Suppressor macrophage (primary cell): ENCODE results near the gene KAZN.

Source experiments
- DNase-seq, 4 experiments: peaks; one replicate each; pipeline ENCODE4 v3.0.0-alpha.2; 2020 to 2022

The KAZN gene

DNA sequence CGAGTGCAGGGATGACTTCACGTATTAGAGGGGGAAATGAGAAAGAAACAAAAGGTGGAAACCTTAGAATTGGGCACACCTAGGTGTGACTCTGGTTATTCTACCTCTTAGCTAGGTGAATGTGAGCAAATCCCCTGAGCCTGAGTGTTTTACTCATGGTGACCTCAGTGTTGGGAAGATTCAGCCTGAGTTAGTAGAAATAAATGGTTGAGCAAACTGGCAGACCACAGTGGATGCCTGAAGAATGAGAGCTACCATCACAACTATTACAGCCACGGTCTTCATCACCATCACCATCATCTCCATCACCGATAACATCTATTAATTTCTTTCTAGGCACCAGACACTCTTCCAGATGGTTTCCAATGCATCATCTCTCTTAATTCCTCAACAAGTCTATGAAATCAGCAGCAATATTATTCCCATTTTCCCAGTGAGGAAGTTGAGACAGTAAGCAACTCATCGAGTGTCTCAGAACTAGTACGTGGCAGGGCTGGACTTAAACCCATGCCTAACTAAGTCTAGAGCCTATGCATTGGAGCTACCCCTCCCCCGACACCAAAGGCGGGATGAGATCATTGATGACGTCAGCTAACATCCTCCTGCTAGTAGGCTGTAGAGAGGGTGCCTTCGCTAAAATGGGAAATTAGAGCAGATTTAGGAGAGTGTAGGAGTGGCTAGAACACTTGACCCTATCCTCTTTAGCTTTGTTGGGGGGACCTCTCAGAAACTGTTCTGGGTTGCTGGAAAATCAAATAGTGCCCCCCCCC, 7.9 kb upstream of the KAZN start:
- peak; percentile 40 to 58 (median 50) for DNase-seq

DNA sequence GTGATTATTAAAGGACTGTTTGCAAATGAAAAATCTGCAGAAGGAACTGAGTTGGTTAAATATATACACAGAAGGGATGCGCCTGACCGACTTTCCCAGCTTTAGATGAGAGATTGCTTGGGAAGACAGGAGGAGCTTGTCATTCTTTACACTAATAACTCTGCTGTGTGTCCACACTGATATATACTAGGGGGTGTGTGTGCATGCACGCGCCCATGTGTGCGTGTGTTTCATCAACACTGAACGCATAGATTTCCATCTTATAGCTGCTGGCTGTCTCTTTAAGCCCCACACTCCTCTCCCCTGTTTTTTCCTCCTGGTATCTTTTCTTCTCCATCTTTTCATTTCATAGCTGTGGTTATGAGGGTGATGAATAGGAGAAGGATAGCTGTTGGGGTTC, 6.9 kb upstream of the KAZN start:
- DNase-seq, result no peak

DNA sequence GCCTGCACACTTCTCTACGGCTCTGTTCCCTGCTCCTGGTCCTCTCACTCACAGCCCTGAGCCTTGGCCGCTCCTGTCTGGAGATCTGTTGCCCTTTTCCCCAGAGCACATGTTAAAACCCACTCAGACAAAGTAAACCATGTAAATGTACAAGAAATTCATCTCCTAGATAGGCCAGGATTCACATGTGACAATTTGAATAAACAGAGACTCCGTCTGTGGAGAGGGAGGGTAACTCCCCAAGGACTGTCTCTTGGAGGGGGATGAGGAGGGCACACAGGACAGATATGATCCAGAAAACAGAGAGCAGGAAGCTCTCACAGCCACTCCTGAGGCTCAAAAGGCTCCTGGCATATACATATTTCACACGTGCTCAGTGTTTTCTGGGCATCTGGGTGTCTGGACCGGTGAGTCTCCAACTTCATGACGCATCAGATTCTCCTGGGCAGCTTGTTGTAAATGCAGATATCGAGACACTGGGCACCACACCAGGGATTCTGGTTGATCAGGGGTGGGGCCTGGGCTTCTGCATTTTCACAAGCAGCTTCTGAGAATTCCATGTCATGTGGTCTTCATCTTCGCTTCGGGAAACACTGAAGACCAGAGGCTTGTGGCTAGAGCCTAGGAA, 6.4 kb upstream of the KAZN start:
- no peak for DNase-seq

DNA sequence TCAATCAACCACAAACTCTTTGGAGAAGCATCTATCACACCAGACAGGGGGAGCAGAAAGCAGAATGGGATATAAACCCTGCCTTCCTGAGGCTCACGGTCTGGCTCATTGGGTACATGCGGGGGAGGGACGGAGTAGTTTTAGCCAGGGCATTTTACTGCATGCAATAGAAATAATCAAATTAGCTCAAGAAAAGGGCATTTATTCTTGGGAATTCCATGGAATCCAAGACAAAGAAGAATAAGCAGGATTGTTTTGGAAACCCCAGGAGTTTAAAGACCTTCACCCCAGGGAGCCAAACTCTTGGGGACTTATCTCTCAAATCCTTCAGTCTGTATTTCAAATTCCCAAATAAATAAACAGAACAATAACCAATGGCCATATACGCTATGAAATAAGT, 5.2 kb upstream of the KAZN start:
- DNase-seq, result no peak

DNA sequence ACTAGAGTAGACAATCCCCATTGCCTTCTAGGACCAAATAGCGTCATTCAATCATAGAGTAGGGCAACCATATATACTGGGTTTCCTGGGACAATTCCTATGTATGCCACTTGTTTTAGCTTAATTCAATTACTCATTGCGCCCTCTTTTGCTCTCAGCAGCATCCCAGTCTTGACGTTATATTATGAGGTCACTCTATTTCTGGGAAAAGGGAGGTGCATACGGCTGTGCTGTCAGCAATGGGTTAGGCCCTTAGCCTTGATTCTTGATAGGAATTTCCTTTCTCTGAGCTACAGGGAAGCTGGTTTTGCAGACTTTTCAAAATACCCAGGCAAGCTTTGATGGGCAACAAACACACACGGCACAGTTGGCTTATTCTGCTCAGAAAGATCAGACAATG, 4.4 kb upstream of the KAZN start:
- DNase-seq, result no peak

DNA sequence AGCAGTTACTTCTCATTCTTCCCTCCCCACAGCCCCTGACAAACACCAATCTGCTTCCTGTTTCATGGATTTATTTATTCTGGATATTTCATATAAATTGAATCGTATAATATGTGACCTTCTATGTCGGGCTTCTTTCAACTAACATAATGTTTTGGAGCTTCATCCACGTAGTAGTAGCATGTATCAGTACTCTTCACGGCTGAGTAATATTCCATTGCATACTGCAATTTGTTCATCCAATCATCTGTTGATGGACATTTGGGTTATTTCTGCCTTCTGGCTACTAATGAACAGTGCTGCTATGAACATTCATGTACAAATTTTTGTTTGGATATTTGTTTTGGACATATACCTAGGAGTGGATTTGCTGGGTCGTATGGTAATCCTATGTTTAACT, 1.9 kb upstream of the KAZN start:
- no peak for DNase-seq

DNA sequence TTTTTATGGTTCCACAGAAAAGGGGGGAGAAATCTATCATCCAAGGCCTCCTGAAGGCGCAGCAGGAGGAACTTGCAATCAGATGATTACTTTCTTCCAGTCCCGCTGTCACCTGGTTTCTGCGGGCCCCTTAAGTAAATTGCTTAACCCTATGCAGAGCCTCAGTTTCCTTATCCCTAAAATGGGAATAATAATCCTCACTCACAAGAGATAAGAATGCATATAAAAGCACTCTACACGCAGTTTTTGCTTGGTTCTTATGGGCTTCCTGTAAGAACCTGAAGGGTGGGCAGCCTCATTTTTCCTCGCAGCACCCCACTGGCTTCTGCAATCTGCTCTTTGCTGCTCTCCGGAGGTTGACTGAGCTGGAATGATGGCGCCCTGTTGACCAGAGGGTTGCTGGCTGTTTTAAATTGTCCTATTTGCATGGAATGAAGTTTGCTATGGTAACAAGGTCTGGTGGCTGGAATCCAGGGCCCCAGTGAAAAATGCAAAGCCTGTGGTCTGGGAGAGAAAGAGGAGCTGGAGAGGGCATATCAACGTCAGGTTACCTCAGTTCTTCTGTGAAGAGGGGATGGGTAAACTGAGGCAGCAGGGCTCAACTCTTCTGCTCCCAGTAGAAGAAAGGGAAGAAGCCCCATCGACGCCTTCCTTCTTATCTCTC, 1.0 kb upstream of the KAZN start:
- DNase-seq, result no peak

DNA sequence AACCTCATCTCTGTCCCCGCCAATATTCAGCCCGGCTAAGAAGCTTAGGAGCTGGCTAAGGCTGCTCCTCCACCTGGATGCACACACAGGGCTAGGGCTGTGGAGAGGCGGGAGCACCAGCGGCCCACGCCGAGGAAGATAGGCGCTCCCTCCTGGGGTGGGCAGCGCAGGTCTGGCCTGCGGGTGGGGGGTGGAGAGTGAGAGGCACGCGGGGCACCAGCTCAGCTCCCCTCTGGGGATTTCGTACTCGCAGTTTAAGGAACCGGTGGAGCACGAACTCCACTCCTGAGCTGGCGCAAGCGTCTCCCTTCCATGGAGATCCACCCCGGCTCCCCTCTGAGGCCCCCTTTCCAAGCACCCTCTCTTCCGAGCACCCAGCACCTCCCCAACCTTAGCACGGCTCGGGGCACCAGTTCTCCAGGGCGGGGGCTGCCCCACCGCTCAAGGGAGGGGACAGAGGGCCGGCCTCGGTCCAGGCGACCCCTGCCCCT, 433 bp upstream of the KAZN start:
- DNase-seq, result no peak

DNA sequence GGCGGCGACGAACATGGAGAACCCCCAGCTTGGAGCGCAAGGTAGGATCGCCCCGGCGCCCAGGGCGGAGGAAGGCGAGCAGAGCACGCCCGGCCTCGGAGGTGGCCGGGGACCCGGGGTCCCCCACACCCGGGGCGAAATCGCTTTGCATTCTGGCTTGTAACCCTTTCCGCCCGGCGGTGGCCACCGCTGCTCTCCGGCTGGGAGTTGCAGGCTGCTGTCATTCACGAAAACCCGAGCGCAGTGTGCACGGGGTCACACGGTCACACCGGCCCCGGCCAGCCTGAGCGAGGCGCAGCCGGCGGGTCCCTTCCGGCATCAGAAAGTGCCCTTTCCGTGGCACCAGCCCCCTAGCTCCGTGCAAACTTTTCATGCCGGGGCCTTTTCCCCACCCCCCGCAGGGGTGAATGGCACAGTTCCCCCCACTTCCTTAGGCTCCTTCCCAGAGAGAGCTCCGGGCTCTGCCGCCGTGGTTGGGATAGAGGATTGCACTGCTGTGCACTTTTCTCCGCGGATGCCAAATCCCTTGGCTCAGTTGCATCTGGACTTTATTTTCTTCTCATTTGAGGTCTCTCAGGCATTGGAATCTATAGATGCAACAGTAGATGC, 802 bp downstream of the KAZN start:
- no peak for DNase-seq

DNA sequence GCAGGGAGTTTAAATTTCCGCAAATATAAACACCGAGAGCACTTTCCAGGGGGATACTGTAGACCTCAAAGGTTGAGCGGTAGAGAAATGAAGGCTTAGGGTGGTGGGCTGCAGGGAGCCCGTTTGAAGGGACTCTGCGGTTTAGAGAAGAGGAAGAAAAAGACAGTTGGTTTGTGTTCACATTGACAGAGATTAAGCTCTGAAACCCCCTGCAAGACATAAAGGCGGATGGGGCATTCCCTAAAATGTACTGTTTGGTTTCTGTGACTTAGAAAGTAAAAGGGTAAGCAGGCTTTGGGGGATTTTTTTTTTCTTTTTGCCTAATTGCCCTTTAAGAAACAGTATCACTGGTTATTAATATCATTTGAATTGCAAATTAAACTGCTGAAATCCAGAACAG, 1.3 kb downstream of the KAZN start:
- DNase-seq, result no peak

DNA sequence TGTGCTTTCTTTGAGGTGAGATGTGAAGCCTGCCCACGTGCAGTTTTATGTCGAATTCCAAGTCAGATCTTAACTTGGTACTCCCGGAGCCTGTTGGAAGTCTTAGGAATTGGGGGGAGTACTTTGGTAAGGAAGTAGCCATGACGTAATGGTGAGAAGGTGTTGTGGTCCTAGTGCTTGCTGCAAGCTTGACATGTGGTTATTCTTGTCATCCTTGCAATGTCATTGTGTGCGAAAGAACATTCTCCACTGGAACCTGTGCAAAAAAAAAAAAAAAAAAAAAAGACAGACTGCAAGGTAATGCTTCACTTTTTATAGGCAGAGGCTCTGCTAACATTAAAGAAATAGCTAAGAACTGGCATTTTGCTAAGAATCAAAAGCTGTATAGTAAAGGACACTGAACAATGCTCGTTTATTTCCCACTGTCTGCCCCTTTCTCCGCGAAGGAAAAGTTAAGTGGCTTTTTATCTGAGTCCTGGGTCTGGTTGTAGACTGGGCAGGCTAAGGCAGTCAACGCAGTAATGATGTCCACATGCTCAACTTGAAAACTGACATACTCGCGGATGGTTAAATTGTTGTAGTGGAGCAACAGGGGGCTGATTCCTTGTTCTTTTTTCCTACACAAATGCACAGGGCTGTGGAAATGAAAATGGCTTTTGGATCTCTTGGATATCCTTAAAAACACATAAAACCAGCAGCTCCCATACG, 2.1 kb downstream of the KAZN start:
- no peak for DNase-seq

DNA sequence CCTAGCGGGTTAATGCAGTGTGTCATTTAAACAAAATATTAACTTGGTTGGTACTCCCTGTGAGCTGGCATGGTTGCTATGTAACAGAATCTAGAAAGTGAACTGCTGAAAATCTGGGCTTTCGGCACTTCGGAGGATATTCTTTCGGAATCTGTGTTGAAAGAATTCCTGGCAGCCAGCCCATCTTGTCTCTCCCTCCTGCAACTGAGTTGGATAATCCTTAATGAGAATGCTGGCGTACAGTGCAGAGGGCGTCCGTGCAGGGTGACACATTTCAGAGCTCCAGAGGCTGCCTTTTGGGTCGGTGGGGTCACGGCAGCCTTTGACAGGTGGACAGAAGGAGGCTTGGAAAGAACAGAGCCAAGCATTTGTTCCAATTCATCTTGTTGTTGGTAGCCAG, 3.7 kb downstream of the KAZN start:
- no peak for DNase-seq

DNA sequence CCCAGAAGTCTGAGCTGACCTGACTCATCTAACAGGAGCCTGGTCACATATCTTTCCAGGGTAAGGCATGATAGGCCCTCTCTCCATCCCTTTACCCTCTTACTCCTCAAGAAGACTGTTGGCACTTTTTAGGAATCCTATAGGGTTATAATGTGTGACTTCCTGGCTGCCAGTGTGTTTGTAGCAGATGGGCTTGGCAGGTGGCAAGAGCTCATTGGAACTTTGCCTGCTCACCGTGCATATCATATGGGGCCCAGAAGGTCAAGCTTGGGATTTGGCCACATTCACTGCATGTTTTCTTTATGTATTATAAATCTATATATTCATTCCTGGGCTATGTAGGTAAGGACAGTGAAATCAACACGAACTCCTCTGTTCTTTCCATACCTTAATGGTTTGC, 5.2 kb downstream of the KAZN start:
- DNase-seq, result no peak

DNA sequence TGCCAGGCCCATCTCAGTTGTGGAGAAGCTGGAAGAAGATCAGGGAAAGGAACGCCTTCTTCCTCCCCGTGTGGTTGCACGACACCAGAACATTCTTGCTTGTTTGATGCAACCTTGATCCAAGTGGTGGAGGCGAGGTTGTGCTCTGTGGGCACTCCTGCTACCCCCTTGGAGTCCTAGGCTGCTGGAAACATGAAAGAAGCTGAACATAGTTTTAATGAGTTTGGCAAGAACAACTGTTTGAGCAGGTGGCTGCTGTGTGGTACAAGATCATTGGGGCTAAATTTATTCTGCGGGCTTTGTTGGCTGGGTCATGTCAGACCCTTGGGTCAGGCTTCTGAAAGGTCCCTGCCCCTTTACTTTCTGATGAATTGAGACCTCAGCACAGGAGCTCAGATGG, 5.9 kb downstream of the KAZN start:
- DNase-seq, result no peak

DNA sequence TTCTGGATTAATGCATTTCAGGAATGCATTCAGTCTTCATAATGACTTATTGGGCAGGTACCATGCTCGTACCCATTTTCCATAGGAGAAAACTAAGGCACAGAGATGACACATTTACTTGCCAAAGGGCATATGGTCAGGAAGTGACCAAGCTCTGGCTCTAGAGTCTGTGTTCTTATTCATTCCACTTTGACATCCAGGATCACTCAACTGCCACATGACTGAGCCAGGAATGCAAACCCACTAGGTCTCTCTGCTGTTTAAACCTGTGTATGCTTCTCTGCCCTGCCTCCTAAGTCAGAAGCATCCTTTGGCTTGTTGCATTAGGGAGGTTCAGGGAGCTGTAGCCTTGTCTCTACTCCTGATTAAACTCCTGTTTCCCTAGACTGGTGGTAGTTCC, 7.5 kb downstream of the KAZN start:
- no peak for DNase-seq

DNA sequence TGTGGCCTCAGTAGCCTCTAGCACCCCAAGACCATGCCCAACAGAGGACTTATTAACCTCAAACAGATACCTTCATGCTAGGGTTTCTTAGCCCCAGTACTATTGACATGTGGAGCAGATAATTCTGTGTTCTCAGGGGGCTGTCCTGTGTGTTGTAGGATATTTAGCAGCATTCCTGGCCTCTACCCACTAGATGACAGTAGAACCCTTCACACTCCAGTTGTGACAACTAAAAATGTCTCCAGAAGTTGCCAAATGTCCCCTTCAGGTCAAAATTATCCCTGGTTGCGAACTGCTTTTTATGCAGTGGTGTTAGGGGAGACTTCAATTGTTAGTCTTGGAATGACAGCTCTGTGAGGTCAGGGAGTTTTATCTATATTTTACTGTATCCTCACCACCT, 8.1 kb downstream of the KAZN start:
- peak in 2 of 4 experiments; percentile 23 to 26 for DNase-seq

DNA sequence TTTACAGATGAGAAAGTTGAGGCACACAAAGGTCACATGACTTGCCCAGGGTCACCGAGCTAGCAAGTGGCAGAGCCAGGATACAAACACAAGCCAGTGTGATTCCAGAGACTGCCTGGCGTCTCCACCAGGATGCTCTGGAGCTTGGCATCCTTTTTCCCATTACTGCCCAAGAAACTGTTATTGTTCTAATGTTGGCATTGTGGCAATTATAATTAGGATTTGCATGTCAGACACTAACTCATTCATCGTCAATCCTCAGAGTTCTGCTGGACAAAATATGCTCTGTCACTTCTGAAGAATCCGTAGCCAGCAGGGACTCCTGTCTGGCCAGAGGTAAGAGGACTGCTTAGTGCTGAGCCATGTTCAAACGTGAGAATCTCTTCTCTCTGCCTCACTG, 8.8 kb downstream of the KAZN start:
- no peak for DNase-seq

DNA sequence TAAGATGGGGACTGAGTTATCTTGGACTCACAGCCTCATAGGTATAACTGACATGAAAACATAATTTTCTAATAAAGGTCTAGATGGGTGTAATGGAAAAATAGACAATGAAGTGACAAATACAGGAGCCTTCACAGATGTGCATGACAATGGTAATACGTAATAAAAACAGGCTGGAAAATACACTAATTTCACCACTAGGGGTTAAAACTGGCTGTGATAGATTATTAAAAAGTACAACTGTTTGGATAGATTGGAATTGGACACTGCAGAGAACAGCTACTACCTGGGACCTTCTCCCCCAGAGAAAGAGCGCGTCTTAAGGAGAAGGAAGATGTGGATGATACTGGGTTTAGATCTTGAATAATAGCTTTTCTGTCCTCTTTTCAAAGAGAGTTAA, 9.8 kb downstream of the KAZN start:
- DNase-seq, result no peak

DNA sequence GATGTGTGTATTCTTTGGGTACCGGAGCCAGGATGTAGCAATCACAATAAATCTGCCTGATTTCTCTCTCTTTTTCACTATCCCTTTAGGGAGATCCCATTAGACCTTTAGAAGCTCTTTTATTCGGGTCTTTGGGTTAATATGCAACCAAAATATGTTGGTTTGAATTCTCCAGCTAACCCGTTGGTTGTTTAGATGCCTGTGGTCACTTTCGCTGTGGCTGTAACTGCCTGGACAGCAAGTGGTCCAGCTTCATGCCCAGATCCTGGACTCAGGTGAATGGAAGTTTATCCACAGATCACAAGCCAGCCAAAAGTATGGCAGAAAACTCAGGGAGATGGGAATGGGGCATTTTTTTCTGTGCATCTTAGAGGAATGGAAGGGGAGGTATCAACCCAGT, 12.3 kb downstream of the KAZN start:
- DNase-seq, result no peak

DNA sequence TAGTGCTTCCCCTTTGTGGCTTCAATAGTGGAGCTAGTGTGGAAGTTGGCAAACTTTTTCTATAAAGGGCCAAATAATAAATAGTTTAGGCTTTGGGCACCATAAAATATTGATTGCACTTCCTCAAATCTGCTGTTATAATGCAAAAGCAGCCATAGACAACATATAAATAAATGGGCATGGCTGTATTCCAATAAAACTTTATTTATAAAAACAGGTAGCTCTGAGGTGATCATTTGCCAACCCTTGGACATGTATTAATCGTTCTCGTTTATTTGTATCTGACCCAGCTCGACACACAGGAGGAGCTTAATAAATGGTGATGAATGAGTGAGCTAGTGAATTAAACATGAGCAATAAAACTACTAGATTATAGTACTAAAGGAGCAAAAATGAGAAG, 13.3 kb downstream of the KAZN start:
- peak in 1 of 4 experiments; percentile 30 for DNase-seq

DNA sequence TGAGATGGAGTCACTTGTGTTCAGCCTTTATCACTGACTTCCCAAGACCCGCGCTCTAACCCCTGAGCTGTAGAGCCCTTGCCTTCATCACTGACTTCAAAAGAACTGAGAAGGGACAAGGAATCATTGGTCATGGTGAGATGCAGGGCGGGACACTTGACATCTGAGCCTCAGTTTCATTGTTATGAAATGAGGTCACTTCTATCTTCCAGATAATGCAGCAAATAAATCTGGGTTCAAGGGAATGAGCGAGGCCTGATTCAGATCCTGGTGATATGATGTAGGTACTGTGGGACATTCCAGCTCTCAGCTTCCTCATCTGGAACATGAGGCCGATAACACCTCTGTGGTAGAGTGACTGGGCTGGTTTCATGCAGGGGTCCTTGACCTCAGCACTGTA, 13.8 kb downstream of the KAZN start:
- DNase-seq, result no peak

DNA sequence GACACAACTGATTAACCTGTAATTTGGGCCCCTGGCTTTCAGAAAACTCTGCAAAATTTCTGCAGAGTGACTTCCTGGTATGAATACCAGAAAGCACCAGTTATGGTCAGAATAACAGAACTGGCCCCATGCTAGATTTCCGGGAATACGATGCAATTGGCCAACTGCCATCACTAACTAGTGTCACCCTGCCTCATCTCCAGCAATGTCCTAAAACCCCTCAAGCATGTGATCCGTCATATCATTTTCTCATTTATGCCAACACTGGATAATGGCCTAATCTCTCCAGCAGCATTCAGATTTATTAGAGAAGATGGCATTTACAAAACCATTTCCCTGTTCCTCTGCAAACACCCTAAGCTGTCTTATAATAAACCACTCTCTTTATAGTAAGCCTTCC, 15.4 kb downstream of the KAZN start:
- peak in 2 of 4 experiments; percentile 9 to 12 for DNase-seq

DNA sequence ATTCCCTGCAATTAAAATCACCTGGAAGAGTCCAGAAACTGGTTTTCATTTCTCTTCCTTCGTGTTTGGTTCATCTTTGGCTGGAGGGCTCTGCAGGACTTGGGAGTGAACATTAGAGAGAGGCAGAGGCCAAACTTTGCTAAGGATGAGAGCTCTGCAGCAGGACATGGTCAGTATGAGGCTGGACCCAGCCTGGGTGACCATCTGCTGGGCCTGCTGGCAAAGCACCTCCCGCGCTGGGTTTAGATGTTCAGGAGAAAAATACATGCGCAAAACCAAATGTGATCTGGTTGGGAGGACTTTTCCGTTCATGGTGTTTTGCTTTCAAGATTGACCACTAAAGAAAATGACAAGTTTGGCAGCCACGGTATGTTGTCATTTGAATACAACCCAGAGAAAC, 15.9 kb downstream of the KAZN start:
- no peak for DNase-seq
